Tibial nerve (tissue), 4 donors: ENCODE measurements around the gene DHRS7C.

Source experiments
- CTCF ChIP-seq, 5 experiments: fragments of 200-600 bp in 3 of 5; fragments of 450-650 bp in 2 of 5; sonication (generic) in 3 of 5; IDR thresholded peaks; one replicate each; pipeline ENCODE4 v1.5.1; 2016 to 2019; ENCODE audit warnings: antibody characterized with exemption in 5 of 5, mild to moderate bottlenecking in 3 of 5, moderate library complexity in 2 of 5
- EP300 ChIP-seq, 2 donors: sonication (generic); formaldehyde crosslinking; IDR thresholded peaks; one replicate each; pipeline ENCODE4 v1.6.1; 2017; ENCODE audit warnings: antibody characterized with exemption in 2 of 2, mild to moderate bottlenecking in 1 of 2

- no peak for TF ChIP-seq EP300 (IDR thresholded peaks at IDR 0.05)
- TF ChIP-seq CTCF (IDR thresholded peaks at IDR 0.05) = no peak
These were observed 21.8 kb upstream of the DHRS7C start for GRCh38 chr17:9813166-9813565.
